HG02623 (cell line): ENCODE data around the gene LYZL2.
"Not testable (repeated sequence)": the region's sequence is repeated elsewhere in the genome, so short reads cannot be mapped to it uniquely, and the experiment has no call there.

Experiments used
- ATAC-seq: cut with Tn5 transposase; IDR thresholded peaks from one replicate; pipeline ENCODE4 v1.9.1; 2021; ENCODE audit warnings: moderate library complexity; ENCODE audit not compliant: unreplicated experiment

LYZL2 gene

DNA sequence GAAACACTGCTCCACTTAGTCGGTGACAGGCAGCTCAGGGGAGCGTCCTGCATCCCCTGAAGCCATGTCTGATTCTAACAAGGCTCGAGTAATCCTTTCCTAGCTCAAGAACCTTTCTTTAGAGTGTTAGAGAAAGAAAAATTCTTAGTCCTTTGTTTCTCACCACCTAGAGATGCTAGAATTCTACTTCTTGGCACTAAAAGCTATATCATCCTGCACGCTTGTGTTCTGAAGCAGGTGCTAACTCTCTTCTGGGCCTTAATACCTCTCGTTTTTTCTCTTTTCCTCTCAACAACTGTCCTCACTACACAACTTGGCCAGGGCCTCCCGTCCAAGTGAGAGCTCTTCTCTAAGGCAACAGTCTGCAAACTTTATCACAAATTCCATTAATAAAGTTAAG lies at the start of gene LYZL2:
LYZL2 (minus strand) TSS at position 101 of the 400 bp plus-strand sequence. CDS start 2,838 bp downstream, outside the sequence.
- ATAC-seq, result no peak

DNA sequence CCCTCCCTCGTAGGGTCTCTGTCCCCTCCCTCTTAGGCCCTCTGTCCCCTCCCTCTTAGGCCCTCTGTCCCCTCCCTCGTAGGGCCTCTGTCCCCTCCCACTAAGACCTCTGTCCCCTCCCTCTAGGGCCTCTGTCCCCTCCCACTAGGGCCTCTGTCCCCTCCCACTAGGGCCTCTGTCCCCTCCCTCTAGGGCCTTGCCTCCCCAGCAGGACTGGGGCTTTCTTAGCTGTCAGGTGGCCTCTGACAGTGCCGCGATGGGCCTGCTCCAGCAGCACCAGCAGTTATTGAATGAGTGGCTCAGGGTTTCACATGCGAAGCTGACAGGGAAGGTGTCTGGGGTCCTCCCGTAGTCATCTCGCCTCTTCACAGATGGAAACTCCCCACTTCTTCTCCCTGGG lies 48.1 kb upstream of the LYZL2 start:
- not testable (repeated sequence) for ATAC-seq

DNA sequence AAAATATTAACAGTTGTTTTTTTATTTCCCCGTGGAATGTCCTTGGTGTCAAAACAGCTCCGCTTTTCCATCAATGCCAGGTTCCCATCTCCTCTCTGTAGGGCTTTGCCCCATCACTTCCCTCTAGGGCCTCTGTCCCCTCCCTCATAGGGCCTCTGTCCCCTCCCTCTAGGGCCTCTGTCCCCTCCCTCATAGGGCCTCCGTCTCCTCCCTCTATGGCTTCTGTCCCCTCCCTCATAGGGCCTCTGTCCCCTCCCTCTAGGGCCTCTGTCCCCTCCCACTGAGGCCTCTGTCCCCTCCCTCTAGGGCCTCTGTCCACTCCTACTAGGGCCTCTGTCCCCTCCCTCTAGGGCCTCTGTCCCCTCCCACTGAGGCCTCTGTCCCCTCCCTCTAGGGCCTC lies 47.6 kb upstream of the LYZL2 start:
- not testable (repeated sequence) for ATAC-seq

DNA sequence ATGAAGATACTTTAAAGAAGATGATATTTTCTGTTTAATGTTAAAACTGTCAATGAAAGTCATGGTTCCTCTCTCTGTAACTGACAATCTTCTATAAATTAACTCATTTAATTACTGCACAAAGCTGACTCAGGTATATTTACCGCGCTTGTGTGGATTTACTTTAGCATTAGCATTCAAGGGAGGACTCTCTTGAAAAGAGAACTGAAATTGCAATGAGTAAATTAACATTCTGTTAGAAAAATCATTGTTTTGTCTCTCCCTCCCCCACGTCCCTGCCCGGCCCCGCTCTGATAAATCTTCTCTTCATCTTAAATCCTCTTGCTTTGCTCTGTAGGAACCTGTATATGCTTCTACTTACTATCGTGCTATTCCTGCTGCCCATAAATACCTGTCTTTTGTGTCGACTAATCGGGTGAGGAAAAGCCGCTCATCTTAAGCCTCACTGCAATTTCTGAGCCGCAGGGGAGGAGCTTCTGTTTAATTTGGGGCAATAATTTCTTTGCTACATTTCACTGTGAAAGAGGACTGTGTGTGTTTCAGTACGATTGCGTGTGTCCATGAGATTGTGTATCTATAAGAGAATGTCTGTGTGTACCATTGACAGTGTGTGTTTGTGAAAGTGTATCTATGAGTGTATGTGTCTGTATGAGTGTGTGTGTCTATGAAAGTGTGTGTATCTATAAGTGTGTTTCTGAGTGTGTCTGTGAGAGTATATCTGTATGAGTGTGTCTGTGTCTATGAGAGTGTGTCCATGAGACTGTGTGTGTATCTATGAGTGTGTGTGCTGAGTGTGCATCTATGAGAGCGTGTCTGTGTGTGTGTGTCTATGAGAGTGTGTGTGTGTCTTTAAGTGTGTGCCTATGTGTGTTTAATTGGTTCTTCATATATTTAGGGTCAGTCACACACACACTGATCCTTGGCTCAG lies 46.5 kb upstream of the LYZL2 start:
- no peak for ATAC-seq

DNA sequence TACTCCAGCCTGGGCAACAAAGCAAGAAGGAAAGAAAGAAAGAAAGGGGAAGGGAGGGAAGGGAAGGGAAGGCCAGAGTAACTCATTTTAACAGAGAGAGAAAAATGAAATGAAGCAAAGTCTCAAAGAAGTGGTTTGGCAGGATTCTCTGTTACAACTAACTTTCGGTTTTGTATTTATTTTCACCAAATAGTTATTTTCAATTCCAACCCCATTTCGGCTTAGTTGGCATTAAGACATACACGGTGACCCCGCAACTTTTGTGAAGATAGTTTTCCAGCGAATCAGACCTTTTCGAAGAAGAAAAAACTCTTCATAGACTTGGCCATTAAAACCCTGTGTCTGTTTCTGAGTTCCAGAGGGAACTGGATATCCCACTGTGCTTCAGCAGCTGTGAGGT lies 45.2 kb upstream of the LYZL2 start:
- ATAC-seq, result no peak

DNA sequence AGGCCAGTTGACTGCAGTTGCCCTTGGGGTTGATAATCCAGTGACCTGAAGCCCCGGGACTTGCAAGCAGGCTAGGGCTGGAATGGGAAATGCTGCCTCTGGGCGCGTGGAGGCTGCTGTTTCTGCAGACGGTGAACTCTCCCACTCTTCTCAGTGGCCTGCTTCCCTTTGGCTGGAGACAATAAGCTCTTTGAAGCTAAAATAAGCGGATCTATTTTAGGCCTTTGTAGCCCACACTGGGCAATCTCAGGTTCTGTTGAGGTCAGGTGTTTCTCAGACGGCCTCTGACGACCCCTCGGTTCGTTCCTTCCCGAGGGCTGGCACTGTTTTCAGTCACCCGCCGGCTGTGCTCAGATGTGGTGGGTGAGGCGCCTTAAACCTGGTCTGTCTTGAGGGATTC lies 43.7 kb upstream of the LYZL2 start:
- not testable (repeated sequence) for ATAC-seq

DNA sequence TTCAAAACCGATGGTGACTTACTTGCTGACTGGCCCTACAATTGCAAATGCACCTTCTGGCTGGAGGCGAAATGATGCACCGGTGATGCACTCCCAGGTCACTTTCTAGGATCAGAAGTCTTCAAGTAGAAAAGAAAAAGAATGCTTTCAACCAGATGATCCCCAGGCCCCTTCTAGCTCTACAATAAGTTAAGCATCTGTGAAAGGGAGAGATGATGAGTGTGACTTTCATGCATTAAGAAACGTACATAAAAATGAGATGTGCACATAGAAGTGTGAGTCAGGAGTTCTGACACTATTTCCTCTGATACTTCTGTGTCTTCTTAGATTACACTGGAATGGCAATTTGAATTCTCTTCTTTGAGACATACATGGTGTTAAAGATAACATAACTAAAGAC lies 42.8 kb upstream of the LYZL2 start:
- ATAC-seq, result not testable (repeated sequence)

DNA sequence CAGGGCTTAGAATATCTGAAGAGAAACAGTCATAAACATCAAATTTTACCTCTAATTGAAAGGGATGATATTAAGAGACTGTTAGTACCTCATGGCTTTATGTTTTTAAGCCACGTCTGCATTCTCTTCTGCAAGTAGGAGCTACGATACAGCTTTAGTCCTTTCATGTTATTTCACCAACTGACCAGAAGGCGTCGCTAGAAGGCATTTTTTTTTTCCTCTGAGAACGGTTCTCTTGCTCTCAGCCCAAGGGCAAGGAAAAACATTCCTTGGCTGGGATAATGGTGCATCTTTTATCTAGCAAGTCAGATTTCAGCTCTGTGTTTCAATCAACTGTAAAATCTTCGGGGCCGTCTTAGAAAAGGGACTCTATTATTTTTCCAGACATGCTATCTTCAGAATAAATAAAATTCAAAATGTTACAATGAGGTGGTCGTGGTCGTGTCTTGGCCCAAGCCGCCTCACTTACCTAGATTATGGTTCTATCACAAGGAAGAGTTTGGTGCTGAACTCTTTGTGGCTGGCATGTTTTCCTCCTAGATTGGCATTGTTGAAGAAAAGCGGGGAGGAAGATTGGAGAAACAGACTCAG lies 41.6 kb upstream of the LYZL2 start:
- no peak for ATAC-seq

DNA sequence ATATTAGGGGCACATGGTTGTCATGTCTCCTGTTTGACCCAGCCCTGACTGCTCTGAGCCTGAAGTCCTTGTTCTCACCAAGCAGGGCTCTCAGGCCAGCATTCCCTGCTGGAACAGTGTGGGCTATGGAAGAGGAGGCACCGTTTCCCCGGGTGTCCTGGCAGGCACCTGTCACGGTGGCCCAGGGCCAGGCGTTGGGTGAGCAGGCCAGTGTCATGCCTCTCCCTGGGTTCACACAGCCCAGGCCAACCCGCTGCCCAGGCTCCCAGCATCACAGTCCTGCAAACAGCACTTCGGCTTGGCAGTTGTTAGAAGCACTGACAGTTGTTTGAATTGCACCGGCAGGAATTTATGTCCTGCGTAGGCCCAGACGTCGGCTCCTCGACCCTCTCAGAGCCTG lies 38.4 kb upstream of the LYZL2 start:
- ATAC-seq, result not testable (repeated sequence)

DNA sequence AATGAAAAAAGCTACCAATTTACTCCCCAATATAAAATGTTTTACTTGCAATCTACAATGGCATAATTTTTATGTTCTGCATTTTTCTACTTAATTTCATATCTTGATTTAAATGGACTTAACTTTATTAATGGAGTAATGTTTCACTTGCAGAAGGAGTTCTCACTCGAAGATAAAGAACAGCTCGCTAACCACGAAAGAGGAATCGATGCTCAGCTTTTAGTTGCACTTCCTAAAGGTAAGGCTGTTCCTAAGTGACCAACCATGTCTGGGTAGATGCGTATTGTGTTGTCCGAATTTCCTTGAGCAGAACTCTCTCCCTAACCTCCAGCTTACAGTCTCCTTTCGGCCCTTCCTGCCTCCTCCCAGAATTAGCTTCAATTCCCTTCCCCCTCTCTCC lies 33.9 kb upstream of the LYZL2 start:
- ATAC-seq, result not testable (repeated sequence)

DNA sequence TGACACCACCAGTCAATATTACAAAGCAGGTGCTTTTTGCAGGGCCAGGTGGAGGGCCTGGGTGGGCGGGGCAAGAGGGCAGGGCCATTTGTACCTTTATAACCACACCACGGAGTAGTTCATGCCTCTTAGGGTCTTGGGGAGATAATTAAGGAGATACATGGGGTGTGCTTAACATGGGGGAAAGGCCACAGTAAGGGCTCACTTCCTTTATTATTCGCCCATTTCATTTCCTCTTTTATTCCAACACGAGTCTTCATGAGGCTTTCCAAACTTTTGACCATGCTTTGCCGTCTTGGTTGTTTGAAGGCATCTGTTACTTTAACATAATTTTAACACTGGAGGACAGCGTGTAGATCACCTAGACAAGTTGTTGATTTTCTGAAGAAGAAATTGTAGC lies 33.3 kb upstream of the LYZL2 start:
- no peak for ATAC-seq

DNA sequence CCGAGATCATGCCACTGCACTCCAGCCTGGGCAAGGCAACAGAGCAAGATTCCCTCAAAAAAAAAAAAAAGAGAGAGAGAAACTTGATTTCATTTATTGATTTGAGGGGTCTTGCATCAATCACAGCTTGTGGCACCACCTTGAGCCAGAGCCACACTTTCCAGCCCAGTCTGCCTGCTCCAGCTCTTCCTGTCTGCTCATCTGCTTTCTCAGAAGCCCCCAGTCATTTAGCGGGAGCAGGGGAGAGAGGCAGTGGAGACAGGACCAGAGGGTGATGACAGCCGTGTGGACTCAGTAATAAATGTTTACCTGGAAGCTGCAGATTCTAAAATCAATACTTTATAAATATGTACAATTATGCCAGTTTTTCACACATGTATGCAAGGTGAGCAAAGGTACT lies 30.8 kb upstream of the LYZL2 start:
- not testable (repeated sequence) for ATAC-seq

DNA sequence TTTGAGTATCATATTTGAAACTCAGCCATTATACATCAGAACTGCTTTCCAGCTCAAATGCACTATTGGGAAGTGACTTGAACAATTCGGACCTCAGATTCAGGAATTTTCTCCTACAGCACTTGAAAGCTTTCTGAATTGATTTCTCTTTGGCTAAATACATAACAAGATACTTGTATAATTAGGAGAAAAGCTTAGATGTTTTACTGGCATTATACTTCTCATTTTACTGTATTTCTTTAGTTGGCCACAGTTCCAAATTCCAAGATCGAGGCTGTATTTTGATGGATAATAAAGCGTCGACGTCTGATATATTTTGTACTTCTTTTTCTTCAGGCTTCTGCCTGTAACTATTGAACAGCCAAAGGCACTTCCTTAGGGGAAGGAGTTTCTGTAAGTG lies 26.7 kb upstream of the LYZL2 start:
- no peak for ATAC-seq

DNA sequence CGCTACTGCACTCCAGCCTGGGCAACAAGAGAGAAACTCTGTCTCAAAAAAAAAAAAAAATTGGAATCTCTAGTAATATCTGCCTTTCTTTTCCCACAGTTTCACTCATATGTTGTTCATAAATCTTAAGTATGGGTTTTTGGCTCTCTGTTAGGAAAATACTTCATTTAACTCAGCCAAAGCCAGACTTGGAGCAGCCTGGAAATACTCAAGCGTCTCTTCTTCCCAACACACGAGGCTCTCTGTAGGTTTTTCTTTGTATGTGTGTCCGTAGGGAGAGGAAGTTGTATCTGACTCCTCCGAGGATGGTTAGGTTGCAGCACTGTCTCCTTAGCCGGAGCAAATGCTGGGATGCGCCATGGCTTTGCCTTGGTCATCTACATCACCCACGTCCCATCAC lies 25.4 kb upstream of the LYZL2 start:
- not testable (repeated sequence) for ATAC-seq

DNA sequence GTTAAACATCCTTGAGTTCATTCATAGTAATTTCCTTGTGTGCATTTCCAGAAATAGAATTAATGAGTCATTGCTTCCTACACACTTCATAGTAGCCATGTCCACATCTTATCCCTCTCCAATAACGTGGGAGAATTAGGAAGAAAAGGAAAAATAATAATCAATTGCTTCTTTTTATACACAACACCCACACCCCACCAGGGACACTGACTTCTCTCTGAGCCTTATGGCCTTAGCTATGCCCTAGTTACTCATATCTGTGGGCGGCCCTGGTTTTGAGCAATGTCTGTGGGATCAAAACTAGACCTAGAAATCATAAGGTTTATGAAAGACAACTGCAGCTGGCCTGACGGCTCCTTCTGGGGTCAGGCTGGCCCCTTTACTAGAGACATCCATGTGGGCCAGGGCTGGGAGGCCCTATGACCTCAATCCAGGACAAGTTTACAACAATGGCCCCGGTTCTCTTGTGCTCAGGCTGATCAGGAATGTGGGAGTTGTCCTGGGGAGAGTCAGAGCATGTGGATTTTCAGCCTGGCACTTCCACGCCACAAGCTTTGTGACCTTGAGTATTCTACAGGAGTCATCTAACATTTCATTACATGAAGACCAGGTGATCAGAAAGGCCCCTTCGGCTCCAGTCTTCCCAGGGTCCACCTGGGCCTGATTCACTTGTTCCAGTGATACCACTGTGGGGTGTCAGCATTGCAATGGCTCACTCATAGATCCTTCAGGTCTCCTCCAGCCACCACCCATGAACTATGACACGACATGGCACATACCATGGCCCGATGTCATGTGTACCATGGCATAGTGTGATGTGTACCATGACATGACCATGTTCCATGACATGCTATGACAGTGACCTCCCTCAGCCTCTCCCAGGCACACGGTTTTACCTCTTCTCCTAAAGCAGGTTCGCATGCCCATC lies 22.2 kb upstream of the LYZL2 start:
- ATAC-seq, result not testable (repeated sequence)

DNA sequence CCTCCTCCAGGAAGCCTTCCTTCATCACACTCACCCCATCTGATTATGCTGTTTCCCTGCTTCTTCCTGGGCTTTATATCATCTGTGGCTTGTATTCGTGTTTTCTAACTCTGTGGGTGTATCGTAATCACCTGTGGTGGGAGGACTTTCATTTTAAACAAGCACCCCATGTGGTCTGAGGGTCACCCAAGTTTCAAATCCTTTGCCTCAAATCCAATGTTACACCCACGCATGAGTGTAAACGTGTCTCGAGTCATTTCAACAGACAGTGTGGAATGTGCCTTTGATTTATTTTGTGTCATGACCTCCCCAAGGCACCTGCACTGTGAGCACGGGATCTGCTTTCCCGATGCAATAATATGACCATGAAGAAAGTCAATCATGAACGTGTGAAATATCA lies 17.5 kb upstream of the LYZL2 start:
- no peak for ATAC-seq

DNA sequence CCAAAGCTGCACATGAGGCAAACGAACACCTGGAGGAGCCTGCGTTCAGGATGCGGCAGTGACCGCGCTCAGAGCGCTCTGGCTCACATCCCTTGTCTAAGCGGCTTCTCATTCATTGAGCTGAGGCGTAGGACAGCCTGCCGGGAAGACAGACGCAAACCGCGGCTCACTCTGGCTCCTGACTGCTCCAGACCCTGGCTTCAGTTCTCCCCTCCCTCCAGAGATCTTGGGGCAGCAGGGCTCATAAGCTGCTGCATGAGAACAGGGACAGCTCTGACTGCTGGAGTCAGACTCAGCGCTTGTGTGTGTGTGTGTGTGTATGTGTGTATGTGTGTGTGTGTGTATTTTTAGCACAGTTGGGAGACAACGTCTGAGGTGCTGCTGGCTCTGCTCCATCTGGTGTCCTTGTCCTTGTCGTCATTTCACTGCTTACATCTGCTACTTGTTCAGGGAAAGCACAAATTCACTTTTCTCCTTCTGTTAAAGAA lies 15.8 kb upstream of the LYZL2 start:
- no peak for ATAC-seq

DNA sequence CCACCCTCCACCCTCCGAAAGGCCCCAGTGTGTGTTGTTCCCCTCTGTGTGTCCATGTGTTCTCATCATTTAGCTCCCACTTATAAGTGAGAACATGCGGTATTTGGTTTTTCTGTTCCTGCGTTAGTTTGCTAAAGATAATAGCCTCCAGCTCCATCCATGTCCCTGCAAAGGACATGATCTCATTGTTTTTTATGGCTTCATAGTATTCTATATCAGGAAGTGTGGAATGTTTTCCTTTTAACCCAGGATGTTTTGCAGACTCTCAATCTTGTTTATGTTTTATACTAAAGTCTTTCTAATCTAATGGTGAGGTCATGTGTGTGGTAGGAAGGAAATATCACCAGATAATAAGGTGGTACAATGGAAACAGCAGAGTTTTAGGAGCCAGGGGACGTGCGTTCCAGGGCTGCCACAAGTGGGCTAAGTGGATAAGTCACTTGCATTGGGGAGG lies 14.9 kb upstream of the LYZL2 start:
- ATAC-seq, result not testable (repeated sequence)

DNA sequence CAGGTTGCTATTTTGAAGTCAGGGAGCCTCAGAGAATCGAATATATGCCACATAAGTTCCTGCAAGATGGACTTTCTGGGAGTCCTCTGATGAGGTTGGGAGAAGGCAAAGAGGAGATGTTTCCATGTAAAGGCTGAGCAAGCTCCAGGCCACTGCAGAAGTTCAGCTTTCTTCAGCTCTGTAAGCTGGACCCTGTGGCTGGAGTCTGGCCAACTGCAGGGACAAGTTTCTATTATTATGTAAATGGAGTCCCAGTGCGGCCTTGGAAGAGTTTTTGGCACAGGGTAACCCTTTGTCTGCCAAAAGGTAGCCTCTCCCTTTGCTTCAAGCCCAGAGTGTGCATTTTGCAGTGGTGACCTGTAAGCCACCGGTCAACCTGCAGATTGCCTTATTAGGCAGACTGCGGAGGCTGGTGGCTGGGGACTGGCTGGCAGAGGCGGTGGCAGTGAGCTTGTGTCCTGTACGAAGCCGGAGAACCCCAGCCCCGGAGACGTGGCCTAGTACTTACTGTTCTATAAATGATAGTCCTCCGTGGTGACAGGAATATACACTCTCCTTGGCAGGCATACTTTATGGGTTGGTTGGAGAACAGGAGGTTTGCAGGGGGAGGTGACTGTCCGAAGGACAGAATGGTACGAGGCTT lies 14.1 kb upstream of the LYZL2 start:
- not testable (repeated sequence) for ATAC-seq

DNA sequence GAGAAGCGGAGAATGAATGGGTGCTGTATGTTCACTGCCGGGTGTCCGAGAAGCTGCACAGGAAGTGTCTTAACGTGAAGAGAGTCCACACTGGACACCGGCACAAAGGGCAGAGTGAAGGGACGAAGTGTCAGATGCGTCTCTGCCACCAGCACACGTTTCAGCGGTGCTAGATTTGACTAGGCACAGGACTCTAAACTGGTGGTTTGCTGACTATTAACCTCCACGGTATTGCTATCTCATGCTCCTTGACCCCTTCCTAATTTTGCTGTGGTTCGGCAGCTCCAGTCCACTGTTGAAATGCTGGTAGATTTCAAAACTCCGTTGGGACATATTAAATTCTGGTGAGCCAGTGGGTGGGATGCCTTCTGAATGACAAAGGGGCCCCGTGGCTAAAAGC lies 13.3 kb upstream of the LYZL2 start:
- ATAC-seq, result not testable (repeated sequence)
